Smooth muscle cell (in vitro differentiated cells): ENCODE measurements around the gene KMT2C. TPM values are rescaled to one million over a fixed set of nuclear protein-coding genes. Genes with fewer than 3 reads are reported as not detected.
"Not testable (repeated sequence)": the region's sequence is repeated elsewhere in the genome, so short reads cannot be mapped to it uniquely, and the experiment has no call there.

Experiments used
- DNase-seq: peaks from one replicate; lab custom pipeline; 2025; ENCODE audit not compliant: unreplicated experiment; lab: John Stamatoyannopoulos, UW
- H2AFZ ChIP-seq: fragments of 200-600 bp; sonication (generic); 2 replicates; pipeline ENCODE4 v1.6.0; 2016; ENCODE audit warnings: antibody characterized with exemption, low read depth, mild to moderate bottlenecking
- H3F3A ChIP-seq: fragments of 200-600 bp; sonication (generic); 2 replicates; pipeline ENCODE4 v1.6.0; 2017; ENCODE audit warnings: antibody characterized with exemption, low read depth
- H3K27ac ChIP-seq: fragments of 200-600 bp; sonication (generic); 2 replicates; pipeline ENCODE4 v1.5.1; 2016; ENCODE audit warnings: low read depth, mild to moderate bottlenecking
- H3K27me3 ChIP-seq: fragments of 200-600 bp; sonication (generic); 2 replicates; pipeline ENCODE4 v1.6.1; 2016; ENCODE audit warnings: low read depth, mild to moderate bottlenecking
- H3K36me3 ChIP-seq: fragments of 200-600 bp; sonication (generic); 2 replicates; pipeline ENCODE4 v1.5.1; 2016; ENCODE audit warnings: low read depth
- H3K4me1 ChIP-seq: fragments of 200-600 bp; sonication (generic); 2 replicates; pipeline ENCODE4 v1.5.1; 2016; ENCODE audit warnings: low read depth
- H3K4me2 ChIP-seq: fragments of 200-600 bp; sonication (generic); 2 replicates; pipeline ENCODE4 v1.6.0; 2016; ENCODE audit warnings: mild to moderate bottlenecking
- H3K4me3 ChIP-seq: fragments of 200-600 bp; sonication (generic); 2 replicates; pipeline ENCODE4 v1.5.1; 2016; ENCODE audit warnings: mild to moderate bottlenecking
- H3K79me2 ChIP-seq: fragments of 200-600 bp; sonication (generic); 2 replicates; pipeline ENCODE4 v1.6.0; 2016; ENCODE audit warnings: low read depth, mild to moderate bottlenecking
- H3K9ac ChIP-seq: fragments of 200-600 bp; sonication (generic); 2 replicates; pipeline ENCODE4 v1.6.0; 2016; ENCODE audit warnings: low read depth
- H3K9me3 ChIP-seq: fragments of 200-600 bp; sonication (generic); replicated peaks from 2 replicates; pipeline ENCODE4 v1.5.1; 2016; ENCODE audit warnings: low read depth
- H4K20me1 ChIP-seq: fragments of 200-600 bp; sonication (generic); 2 replicates; pipeline ENCODE4 v1.6.0; 2016; ENCODE audit warnings: low read depth
- CTCF ChIP-seq: fragments of 200-600 bp; sonication (generic); IDR thresholded peaks from 2 replicates; pipeline ENCODE4 v1.5.1; 2017; ENCODE audit warnings: borderline replicate concordance, mild to moderate bottlenecking, antibody characterized with exemption; ENCODE audit not compliant: insufficient read depth, poor library complexity, severe bottlenecking
- WGBS: methylation state at CpG from one replicate; pipeline ENCODE4 v1.1.7; 2016; ENCODE audit warnings: low lambda C conversion rate; 5-methylcytosine and 5-hydroxymethylcytosine counted together
- polyA plus RNA-seq: library from polyadenylated mRNA; unstranded; fragments of >200 nt; fragmentation: Nextera tagmentation; extraction: Ambion mirVana; gene quantifications from 2 replicates; pipeline ENCODE4 v1.2.1, GENCODE V29; 2016
- total RNA-seq: library from RNA; depleted of rRNA; stranded (reverse); fragments of >200 nt; gene quantifications from 2 replicates; pipeline ENCODE4 v1.2.3, GENCODE V29; 2014

KMT2C gene
- total and polyA plus RNA-seq, 2 experiments from 2014 or later, result 10.1 to 36.7 TPM

GRCh38 chr7:152231089-152231488 lies 204.7 kb downstream of the KMT2C start:
- Histone ChIP-seq H3F3A (no peaks in the 10 kb centered on the region), H3K9ac (no peak overlapping the region), H3K27me3 (no peaks in the 10 kb centered on the region), H3K4me1 (no peaks in the 10 kb centered on the region), H3K9me3 (no peaks in the 10 kb centered on the region), H3K27ac (no peak overlapping the region), H3K79me2 (no peaks in the 10 kb centered on the region), H3K36me3 (no peaks in the 10 kb centered on the region), H4K20me1 (no peaks in the 10 kb centered on the region), H2AFZ (no peak overlapping the region), H3K4me2 (no peak overlapping the region), H3K4me3 (no peak overlapping the region)
- DNase-seq, result no peak
- no peak for TF ChIP-seq CTCF

GRCh38 chr7:152219556-152219955 lies 216.2 kb downstream of the KMT2C start:
- not testable (repeated sequence) for H3K4me3 ChIP-seq, H3K36me3 ChIP-seq, H3K4me2 ChIP-seq, H3K9ac ChIP-seq, H3K79me2 ChIP-seq, H3K4me1 ChIP-seq, H3K27ac ChIP-seq, H4K20me1 ChIP-seq, DNase-seq, H3K9me3 ChIP-seq, H3K27me3 ChIP-seq, H2AFZ ChIP-seq, H3F3A ChIP-seq
- 99% methylated on average over 5 of the region's 5 CpGs for WGBS

GRCh38 chr7:152208766-152209165 lies 227.0 kb downstream of the KMT2C start:
- H3K9ac ChIP-seq, H3K4me1 ChIP-seq, H3K4me2 ChIP-seq: not testable (repeated sequence)

GRCh38 chr7:152204417-152204816 lies 231.4 kb downstream of the KMT2C start:
- H3K4me2 ChIP-seq, H3K36me3 ChIP-seq, DNase-seq, H3F3A ChIP-seq, H3K9ac ChIP-seq, H3K79me2 ChIP-seq, H4K20me1 ChIP-seq, H3K27ac ChIP-seq, H3K27me3 ChIP-seq, H3K4me3 ChIP-seq, H2AFZ ChIP-seq, H3K4me1 ChIP-seq, H3K9me3 ChIP-seq: not testable (repeated sequence)

More at GRCh38 chr7:152208766-152209165, 227.0 kb downstream of the KMT2C start:
- not testable (repeated sequence) for H3K9me3 ChIP-seq, H3K27ac ChIP-seq, H3K36me3 ChIP-seq, H3F3A ChIP-seq, H3K27me3 ChIP-seq, H3K79me2 ChIP-seq, H4K20me1 ChIP-seq, H3K4me3 ChIP-seq, H2AFZ ChIP-seq, DNase-seq
- 91% methylated on average over 7 of the region's 7 CpGs for WGBS

GRCh38 chr7:152203095-152203494 lies 232.7 kb downstream of the KMT2C start:
- H3K9me3 ChIP-seq, result no peaks in the 10 kb centered on the region
- no peak overlapping the region for H3K4me2 ChIP-seq
- H3K79me2 ChIP-seq, result no peaks in the 10 kb centered on the region
- 93% methylated on average over 3 of the region's 3 CpGs for WGBS
- H3K27ac ChIP-seq, result no peak overlapping the region
- no peak for DNase-seq
- no peak overlapping the region for H3K4me3 ChIP-seq
- no peak for TF ChIP-seq CTCF
- peaks cover 4% of the 10 kb centered on the region for H4K20me1 ChIP-seq
- H3K36me3 ChIP-seq, result peaks cover 9% of the 10 kb centered on the region
- H3K9ac ChIP-seq, result no peak overlapping the region
- no peaks in the 10 kb centered on the region for H3K27me3 ChIP-seq
- no peaks in the 10 kb centered on the region for H3K4me1 ChIP-seq
- H2AFZ ChIP-seq, result no peak overlapping the region
- H3F3A ChIP-seq, result no peaks in the 10 kb centered on the region
